ENCODE results near the gene MAPRE3. TPM values are rescaled to one million over a fixed set of nuclear protein-coding genes. Genes with fewer than 3 reads are reported as not detected.

The MAPRE3 gene
- total RNA-seq, 4 donors from 2014 or later = 4.2 to 14.9 (median 5.9) TPM

DNA sequence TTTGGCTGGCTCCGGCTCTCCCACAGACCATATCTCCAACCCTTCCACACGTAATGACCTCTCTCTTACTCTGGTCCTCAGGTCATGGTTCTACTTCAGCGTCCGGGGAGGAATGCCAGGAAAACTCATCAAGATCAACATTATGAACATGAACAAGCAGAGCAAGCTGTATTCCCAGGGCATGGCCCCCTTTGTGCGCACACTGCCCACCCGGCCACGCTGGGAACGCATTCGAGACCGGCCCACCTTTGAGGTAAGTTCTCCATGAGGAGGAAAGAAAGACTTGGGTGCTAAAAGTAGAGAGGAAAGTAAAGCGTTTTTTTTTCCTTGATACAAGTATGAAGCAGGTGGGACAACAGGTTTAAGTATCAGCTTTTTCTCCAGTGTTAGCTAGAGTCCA, 82.9 kb downstream of the MAPRE3 start:
- Histone ChIP-seq H3K4me1 (peaks cover 0 to 14% (median 8%) of the 10 kb centered on the region in 4 donors), H3K9me3 (no peaks in the 10 kb centered on the region), H3K27me3 (no peaks in the 10 kb centered on the region), H3K36me3 (peaks cover 0 to 40% (median 0%) of the 10 kb centered on the region in 3 donors), H3K4me3 (no peak overlapping the region), H3K27ac (no peak overlapping the region)
- TF ChIP-seq POLR2A (IDR thresholded peaks at IDR 0.05) = no peak
- TF ChIP-seq, protein P1, sequence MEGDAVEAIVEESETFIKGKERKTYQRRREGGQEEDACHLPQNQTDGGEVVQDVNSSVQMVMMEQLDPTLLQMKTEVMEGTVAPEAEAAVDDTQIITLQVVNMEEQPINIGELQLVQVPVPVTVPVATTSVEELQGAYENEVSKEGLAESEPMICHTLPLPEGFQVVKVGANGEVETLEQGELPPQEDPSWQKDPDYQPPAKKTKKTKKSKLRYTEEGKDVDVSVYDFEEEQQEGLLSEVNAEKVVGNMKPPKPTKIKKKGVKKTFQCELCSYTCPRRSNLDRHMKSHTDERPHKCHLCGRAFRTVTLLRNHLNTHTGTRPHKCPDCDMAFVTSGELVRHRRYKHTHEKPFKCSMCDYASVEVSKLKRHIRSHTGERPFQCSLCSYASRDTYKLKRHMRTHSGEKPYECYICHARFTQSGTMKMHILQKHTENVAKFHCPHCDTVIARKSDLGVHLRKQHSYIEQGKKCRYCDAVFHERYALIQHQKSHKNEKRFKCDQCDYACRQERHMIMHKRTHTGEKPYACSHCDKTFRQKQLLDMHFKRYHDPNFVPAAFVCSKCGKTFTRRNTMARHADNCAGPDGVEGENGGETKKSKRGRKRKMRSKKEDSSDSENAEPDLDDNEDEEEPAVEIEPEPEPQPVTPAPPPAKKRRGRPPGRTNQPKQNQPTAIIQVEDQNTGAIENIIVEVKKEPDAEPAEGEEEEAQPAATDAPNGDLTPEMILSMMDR (IDR thresholded peaks at IDR 0.05) = no peak
- DNase-seq = no peak

DNA sequence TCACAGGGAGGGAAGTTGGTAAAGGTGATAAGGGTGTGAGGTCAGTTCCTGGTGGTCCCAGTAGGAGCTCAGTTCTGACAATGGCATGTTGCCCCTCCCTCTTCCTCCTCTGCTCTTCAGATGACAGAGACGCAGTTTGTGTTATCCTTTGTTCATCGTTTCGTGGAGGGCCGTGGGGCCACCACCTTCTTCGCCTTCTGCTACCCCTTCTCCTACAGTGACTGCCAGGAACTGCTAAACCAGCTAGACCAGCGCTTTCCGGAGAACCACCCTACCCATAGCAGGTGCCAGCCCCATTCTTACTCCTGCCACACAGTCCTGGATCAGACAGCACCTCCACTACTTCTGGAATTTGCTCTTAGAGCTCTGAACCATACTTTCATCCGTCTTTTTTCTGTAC, 83.3 kb downstream of the MAPRE3 start:
- H3K4me3 ChIP-seq = no peak overlapping the region
- H3K27me3 ChIP-seq = no peaks in the 10 kb centered on the region
- no peak overlapping the region for H3K27ac ChIP-seq
- peaks cover 0 to 14% (median 8%) of the 10 kb centered on the region in 4 donors for H3K4me1 ChIP-seq
- H3K9me3 ChIP-seq = no peaks in the 10 kb centered on the region
- peak in 1 of 3 donors; percentile 14 for DNase-seq
- peaks cover 0 to 40% (median 0%) of the 10 kb centered on the region in 3 donors for H3K36me3 ChIP-seq
- TF ChIP-seq, protein P1 (IDR thresholded peaks at IDR 0.05) = no peak

DNA sequence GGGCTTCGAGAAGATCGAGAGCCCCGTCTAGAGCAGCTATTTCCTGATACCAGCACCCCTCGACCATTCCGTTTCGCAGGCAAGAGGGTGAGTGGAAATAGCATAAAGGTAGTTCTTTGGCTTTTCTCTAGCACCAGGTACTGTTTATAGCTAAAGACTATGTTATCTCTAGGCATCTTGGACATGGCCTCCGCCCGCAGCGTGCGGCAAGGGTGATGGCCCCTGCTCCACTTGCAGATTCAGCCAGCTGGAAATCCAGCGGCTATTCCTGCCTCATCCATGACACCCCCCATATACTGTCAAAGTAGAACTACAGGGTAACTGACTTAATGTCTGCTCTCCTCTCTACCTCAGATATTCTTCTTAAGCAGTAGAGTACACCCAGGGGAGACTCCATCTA, 84.3 kb downstream of the MAPRE3 start:
- no peaks in the 10 kb centered on the region for H3K9me3 ChIP-seq
- DNase-seq = peak in 1 of 3 donors; percentile 18
- H3K4me3 ChIP-seq = no peak overlapping the region
- peaks cover 0 to 47% (median 0%) of the 10 kb centered on the region in 3 donors for H3K36me3 ChIP-seq
- H3K4me1 ChIP-seq = peaks cover 0 to 9% (median 6%) of the 10 kb centered on the region in 4 donors
- no peak overlapping the region for H3K27ac ChIP-seq
- TF ChIP-seq, protein P1 (IDR thresholded peaks at IDR 0.05) = no peak
- no peak for TF ChIP-seq POLR2A (IDR thresholded peaks at IDR 0.05)
- no peaks in the 10 kb centered on the region for H3K27me3 ChIP-seq

DNA sequence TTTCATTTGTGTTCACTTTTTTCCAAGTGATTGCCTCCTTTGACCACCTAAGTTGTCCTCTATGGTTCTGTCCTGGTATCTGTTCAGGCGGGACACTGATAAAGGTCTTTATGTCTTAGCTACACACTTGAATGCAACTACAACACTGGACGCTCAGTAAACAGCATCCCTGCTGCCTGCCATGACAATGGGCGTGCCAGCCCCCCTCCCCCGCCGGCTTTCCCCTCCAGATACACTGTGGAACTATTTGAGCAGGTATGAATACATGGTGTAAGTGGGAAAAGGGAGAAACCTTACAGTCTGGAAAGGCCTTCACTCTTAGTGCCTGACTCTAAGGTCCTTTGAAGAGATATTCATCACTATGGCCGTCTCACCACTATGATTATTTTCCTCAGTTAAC, 86.7 kb downstream of the MAPRE3 start:
- H3K9me3 ChIP-seq = no peaks in the 10 kb centered on the region
- no peak for TF ChIP-seq POLR2A (IDR thresholded peaks at IDR 0.05)
- TF ChIP-seq, protein P1 (IDR thresholded peaks at IDR 0.05) = no peak
- H3K27ac ChIP-seq = no peak overlapping the region
- peak in 1 of 3 donors; percentile 11 for DNase-seq
- peaks cover 0 to 4% (median under 1%) of the 10 kb centered on the region in 4 donors for H3K4me1 ChIP-seq
- H3K27me3 ChIP-seq = no peaks in the 10 kb centered on the region
- no peak overlapping the region for H3K4me3 ChIP-seq
- H3K36me3 ChIP-seq = peaks cover 0 to 48% (median 0%) of the 10 kb centered on the region in 3 donors

DNA sequence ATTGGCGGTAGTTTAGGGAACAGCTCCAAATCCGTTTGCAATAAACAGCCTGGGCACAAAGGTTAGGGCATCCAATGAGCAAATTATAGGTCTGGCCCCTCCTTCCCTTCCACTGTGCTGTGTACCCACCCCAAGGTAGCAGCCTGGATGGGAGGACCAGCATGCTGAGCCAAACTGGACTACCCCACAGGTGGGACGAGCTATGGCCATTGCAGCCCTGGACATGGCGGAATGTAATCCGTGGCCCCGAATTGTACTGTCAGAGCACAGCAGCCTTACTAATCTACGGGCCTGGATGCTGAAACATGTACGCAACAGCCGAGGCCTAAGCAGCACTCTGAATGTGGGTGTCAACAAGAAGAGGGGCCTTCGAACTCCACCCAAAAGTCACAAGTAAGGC, 87.8 kb downstream of the MAPRE3 start:
- no peak for TF ChIP-seq POLR2A (IDR thresholded peaks at IDR 0.05)
- TF ChIP-seq, protein P1 (IDR thresholded peaks at IDR 0.05) = no peak
- no peaks in the 10 kb centered on the region for H3K27me3 ChIP-seq

More for the DNA sequence above, 87.8 kb downstream of the MAPRE3 start:
- Histone ChIP-seq H3K4me1 (no peaks in the 10 kb centered on the region), H3K9me3 (no peaks in the 10 kb centered on the region), H3K4me3 (no peak overlapping the region), H3K27ac (no peak overlapping the region), H3K36me3 (peaks cover 0 to 48% (median 0%) of the 10 kb centered on the region in 3 donors)
- DNase-seq = peak in 1 of 3 donors; percentile 34

Data from Peyer's patch (tissue), 4 donors.